ENCODE data around the gene NEUROD2. TPM values are rescaled to one million over a fixed set of nuclear protein-coding genes. Genes with fewer than 3 reads are reported as not detected.

NEUROD2 gene
- total and polyA plus RNA-seq, 2 of the 8 experiments (the other 6 are each of a cell fraction or from before 2014, with no cell fraction given), result not detected

GRCh38 chr17:39612935-39613464 lies 5.3 kb upstream of the NEUROD2 start:
- Histone ChIP-seq H3K56ac (replicated peaks; ENCODE audit: insufficient read length, low read depth, low read length) (no peak overlapping the region), H3K27me3 (replicated peaks in 1 of 4; ENCODE audit: control insufficient read depth in 3 of 4, extremely low read depth in 1 of 4, insufficient read depth in 3 of 4, low read length in 3 of 4) (peaks cover 35 to 80% (median 57%) of the 10 kb centered on the region in 4 experiments), H3K4ac (replicated peaks; ENCODE audit: insufficient read length, low read depth, low read length) (no peak overlapping the region), H2AFZ (ENCODE audit: low read length) (no peak overlapping the region), H3K79me1 (ENCODE audit: low read depth, low read length) (no peaks in the 10 kb centered on the region), H3K79me2 (ENCODE audit: control insufficient read depth in 1 of 2, insufficient read depth in 2 of 2, low read length in 2 of 2) (no peaks in the 10 kb centered on the region), H3K4me1 (replicated peaks in 1 of 4; ENCODE audit: control insufficient read depth in 3 of 4, insufficient read depth in 4 of 4, low read length in 3 of 4) (peaks cover 0 to 14% (median 6%) of the 10 kb centered on the region in 4 experiments; a peak in 6 of 7 replicates), H3K18ac (ENCODE audit: extremely low read depth, low read length) (no peak overlapping the region), H3K9me3 (ENCODE audit: insufficient read depth in 2 of 2, low read depth in 1 of 2, low read length in 1 of 2) (no peaks in the 10 kb centered on the region), H4K5ac (ENCODE audit: insufficient read length, low read depth, low read length) (no peak overlapping the region), H2BK120ac (replicated peaks; ENCODE audit: low read depth, low read length) (no peak overlapping the region), H4K20me1 (replicated peaks in 1 of 2; ENCODE audit: control insufficient read depth in 1 of 2, insufficient read depth in 2 of 2, low read length in 2 of 2) (peaks cover 0 to 1% of the 10 kb centered on the region in 2 experiments), H2BK12ac (ENCODE audit: low read depth, low read length) (0 out of 2 replicates have a peak overlapping the region, but pooled peaks have one; percentile 75), H3K27ac (ENCODE audit: low read depth, low read length) (no peak overlapping the region), H3K23ac (ENCODE audit: insufficient read length) (no peak overlapping the region), H3K9ac (replicated peaks in 1 of 4; ENCODE audit: extremely low read depth in 1 of 4, low read depth in 3 of 4, low read length in 3 of 4) (no peak overlapping the region), H2BK5ac (ENCODE audit: low read depth, low read length) (no peak overlapping the region), H4K91ac (replicated peaks; ENCODE audit: insufficient read length, low read length) (no peak overlapping the region), H4K8ac (ENCODE audit: extremely low read depth, insufficient read depth, low read length) (no peak overlapping the region), H3K14ac (ENCODE audit: insufficient read length) (no peak overlapping the region), H3K4me2 (ENCODE audit: insufficient read depth in 1 of 2, low read depth in 2 of 2, low read length in 2 of 2) (no peak overlapping the region), H3K23me2 (ENCODE audit: low read depth, low read length) (peaks cover 5% of the 10 kb centered on the region; the same call in 1 of the 2 replicates), H2AK5ac (ENCODE audit: low read depth, low read length) (no peak overlapping the region), H3K4me3 (ENCODE audit: extremely low read depth in 1 of 4, insufficient read depth in 2 of 4, low read depth in 3 of 4, low read length in 4 of 4) (no peak overlapping the region), H2BK15ac (ENCODE audit: low read length) (no peak overlapping the region; the same call in 1 of the 2 replicates), H2BK20ac (ENCODE audit: low read length) (no peak overlapping the region), H3K36me3 (ENCODE audit: control insufficient read depth in 2 of 4, insufficient read depth in 4 of 4, low read length in 3 of 4) (no peaks in the 10 kb centered on the region)
- POLR2A ChIA-PET (ENCODE audit: partially characterized antibody), result interaction anchor here (0.6 to 1.0 kb wide), 2 partner anchors 53 to 60 kb away, joined by 3 read pairs; no protein-coding TSS in a partner anchor
- TF ChIP-seq TBP (IDR thresholded peaks at IDR 0.05; ENCODE audit: low read depth, low read length) (no peak), CBX8 (IDR thresholded peaks at IDR 0.05; ENCODE audit: borderline replicate concordance, low read depth, low read length) (no peak), SP2 (IDR thresholded peaks at IDR 0.05; ENCODE audit: low read length) (no peak), EP300 (IDR thresholded peaks at IDR 0.05; ENCODE audit: borderline replicate concordance in 1 of 2, low read depth in 2 of 2, low read length in 2 of 2) (no peak), USF2 (IDR thresholded peaks at IDR 0.05; ENCODE audit: low read length) (no peak), ATF3 (IDR thresholded peaks at IDR 0.05; ENCODE audit: insufficient read depth, low read depth, low read length) (no peak), ZNF274 (IDR thresholded peaks at IDR 0.05; ENCODE audit: borderline replicate concordance, extremely low read depth, low read length) (no peak), SP4 (IDR thresholded peaks at IDR 0.05; ENCODE audit: low read length) (no peak), EGR1 (IDR thresholded peaks at IDR 0.05; ENCODE audit: borderline replicate concordance, low read depth, low read length) (no peak), SRF (IDR thresholded peaks at IDR 0.05; ENCODE audit: low read depth, low read length) (no peak), CHD2 (IDR thresholded peaks at IDR 0.05; ENCODE audit: low read length) (no peak)
- CTCF ChIA-PET (ENCODE audit: partially characterized antibody), result interaction anchor here (0.5 to 49.2 kb wide), 7 partner anchors 26 to 406 kb away, joined by 3 to 1885 read pairs (median 3); partner anchors contain the start of genes ERBB2, PGAP3, PNMT and PPP1R1B
- 83% methylated on average over 6 of the region's 7 CpGs; no CpG with 5 or more reads in 1 of the 2 experiments for WGBS, 2 experiments (ENCODE audit: extremely low coverage in 1 of 2, insufficient coverage in 1 of 2, insufficient read length in 1 of 2, insufficient replicate concordance in 2 of 2, low coverage in 1 of 2, low lambda C conversion rate in 2 of 2, missing lambda C conversion rate in 1 of 2)
- no peak for FAIRE-seq
- no peak for DNase-seq (ENCODE audit: low read depth in 1 of 2, low spot score in 2 of 2)
